ENCODE measurements around the gene GINS2.

DNA sequence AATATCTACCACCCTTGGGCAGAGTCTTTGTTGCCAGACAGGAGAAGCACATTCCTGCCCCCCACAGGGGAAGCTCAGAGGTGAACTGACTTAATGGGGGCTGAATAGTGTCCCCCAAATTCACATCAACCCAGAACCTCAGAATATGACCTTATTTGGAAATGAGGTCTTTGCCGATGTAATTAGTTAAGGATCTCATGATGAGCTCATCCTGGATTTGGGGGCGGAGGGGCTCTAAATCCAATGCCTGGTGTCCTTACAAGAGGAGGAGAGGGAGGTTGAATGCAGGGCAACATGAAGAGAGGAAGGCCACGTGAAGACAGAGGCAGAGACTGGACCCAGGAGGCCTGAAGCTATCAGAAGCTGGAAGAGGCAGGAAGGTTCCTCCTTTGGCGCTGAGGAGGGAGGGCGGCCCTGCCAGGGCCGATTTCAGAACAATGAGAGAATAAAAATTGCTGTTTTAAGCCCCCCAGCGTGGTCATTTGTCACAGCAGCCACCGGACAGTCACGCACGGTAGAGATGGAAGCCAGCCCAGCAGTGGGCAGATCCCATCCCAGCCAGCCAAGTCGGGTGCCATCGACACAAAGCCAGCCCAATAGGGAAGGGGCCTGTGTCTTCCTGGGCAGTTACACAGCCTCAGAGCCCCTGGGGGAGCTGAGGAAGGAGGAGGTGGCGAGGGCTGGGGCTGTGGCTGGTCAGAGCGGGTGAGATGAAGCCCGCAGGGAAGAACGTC, 40.9 kb upstream of the GINS2 start:
- no peak for TF ChIP-seq ZNF274 (IDR thresholded peaks at IDR 0.05; ENCODE audit: low read depth, low read length)
- no peak for TF ChIP-seq ZFX (IDR thresholded peaks at IDR 0.05)
- TF ChIP-seq, protein P1, sequence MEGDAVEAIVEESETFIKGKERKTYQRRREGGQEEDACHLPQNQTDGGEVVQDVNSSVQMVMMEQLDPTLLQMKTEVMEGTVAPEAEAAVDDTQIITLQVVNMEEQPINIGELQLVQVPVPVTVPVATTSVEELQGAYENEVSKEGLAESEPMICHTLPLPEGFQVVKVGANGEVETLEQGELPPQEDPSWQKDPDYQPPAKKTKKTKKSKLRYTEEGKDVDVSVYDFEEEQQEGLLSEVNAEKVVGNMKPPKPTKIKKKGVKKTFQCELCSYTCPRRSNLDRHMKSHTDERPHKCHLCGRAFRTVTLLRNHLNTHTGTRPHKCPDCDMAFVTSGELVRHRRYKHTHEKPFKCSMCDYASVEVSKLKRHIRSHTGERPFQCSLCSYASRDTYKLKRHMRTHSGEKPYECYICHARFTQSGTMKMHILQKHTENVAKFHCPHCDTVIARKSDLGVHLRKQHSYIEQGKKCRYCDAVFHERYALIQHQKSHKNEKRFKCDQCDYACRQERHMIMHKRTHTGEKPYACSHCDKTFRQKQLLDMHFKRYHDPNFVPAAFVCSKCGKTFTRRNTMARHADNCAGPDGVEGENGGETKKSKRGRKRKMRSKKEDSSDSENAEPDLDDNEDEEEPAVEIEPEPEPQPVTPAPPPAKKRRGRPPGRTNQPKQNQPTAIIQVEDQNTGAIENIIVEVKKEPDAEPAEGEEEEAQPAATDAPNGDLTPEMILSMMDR (IDR thresholded peaks at IDR 0.05 in 2 of 3, conservative IDR thresholded peaks at IDR 0.05 in 1 of 3; ENCODE audit: borderline replicate concordance in 1 of 3, insufficient read depth in 1 of 3, low read depth in 2 of 3, low read length in 2 of 3): no peak
- TF ChIP-seq, protein P2, sequence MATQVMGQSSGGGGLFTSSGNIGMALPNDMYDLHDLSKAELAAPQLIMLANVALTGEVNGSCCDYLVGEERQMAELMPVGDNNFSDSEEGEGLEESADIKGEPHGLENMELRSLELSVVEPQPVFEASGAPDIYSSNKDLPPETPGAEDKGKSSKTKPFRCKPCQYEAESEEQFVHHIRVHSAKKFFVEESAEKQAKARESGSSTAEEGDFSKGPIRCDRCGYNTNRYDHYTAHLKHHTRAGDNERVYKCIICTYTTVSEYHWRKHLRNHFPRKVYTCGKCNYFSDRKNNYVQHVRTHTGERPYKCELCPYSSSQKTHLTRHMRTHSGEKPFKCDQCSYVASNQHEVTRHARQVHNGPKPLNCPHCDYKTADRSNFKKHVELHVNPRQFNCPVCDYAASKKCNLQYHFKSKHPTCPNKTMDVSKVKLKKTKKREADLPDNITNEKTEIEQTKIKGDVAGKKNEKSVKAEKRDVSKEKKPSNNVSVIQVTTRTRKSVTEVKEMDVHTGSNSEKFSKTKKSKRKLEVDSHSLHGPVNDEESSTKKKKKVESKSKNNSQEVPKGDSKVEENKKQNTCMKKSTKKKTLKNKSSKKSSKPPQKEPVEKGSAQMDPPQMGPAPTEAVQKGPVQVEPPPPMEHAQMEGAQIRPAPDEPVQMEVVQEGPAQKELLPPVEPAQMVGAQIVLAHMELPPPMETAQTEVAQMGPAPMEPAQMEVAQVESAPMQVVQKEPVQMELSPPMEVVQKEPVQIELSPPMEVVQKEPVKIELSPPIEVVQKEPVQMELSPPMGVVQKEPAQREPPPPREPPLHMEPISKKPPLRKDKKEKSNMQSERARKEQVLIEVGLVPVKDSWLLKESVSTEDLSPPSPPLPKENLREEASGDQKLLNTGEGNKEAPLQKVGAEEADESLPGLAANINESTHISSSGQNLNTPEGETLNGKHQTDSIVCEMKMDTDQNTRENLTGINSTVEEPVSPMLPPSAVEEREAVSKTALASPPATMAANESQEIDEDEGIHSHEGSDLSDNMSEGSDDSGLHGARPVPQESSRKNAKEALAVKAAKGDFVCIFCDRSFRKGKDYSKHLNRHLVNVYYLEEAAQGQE (IDR thresholded peaks at IDR 0.05; ENCODE audit: low read depth): no peak
- no peak for TF ChIP-seq YY1 (IDR thresholded peaks at IDR 0.05; ENCODE audit: extremely low read depth, insufficient replicate concordance, low read depth, low read length)
- no peak for TF ChIP-seq POLR2A (IDR thresholded peaks at IDR 0.05; ENCODE audit: borderline replicate concordance, extremely low read depth, insufficient read depth, insufficient read length)
